Psoas muscle (tissue), 8 donors: ENCODE measurements around the gene RAI14. TPM values are rescaled to one million over a fixed set of nuclear protein-coding genes. Genes with fewer than 3 reads are reported as not detected.

Experiments used
- ATAC-seq, 4 donors: fragments of 200-7000 bp; cut with Tn5 transposase; one replicate each; pipeline ENCODE4 v1.9.1; 2020; ENCODE audit warnings: moderate library complexity in 3 of 4, mild to moderate bottlenecking in 2 of 4
- DNase-seq, 2 donors: peaks; one replicate each; pipeline ENCODE4 v3.0.0-alpha.2; 2020
- H3K27ac ChIP-seq: fragments of 200-600 bp; one replicate; pipeline ENCODE4 v1.8.0; 2022
- H3K27me3 ChIP-seq, 3 donors: fragments of 200-600 bp in 1 of 3; one replicate each; pipeline versions ENCODE4 v1.6.1 to v1.8.0; 2013 to 2022; ENCODE audit warnings: low read length in 2 of 3, mild to moderate bottlenecking in 2 of 3, moderate library complexity in 1 of 3; ENCODE audit not compliant: insufficient read depth in 3 of 3
- H3K36me3 ChIP-seq, 2 donors: fragments of 200-600 bp in 1 of 2; one replicate each; pipeline versions ENCODE4 v1.6.1 to v1.8.0; 2013 to 2022; ENCODE audit warnings: low read depth in 1 of 2, mild to moderate bottlenecking in 1 of 2, moderate library complexity in 1 of 2; ENCODE audit not compliant: insufficient read depth in 1 of 2
- H3K4me1 ChIP-seq: fragments of 200-600 bp; one replicate; pipeline ENCODE4 v1.8.0; 2022
- H3K4me3 ChIP-seq: fragments of 200-600 bp; one replicate; pipeline ENCODE4 v1.8.0; 2022; ENCODE audit warnings: mild to moderate bottlenecking
- H3K9me3 ChIP-seq: fragments of 200-600 bp; one replicate; pipeline ENCODE4 v1.8.0; 2022
- WGBS, 3 donors: extraction: QIAGEN DNeasy Blood & Tissue Kit; methylation state at CpG; one replicate each; pipeline versions ENCODE4 v1.1.6 to v1.1.7; 2013; 5-methylcytosine and 5-hydroxymethylcytosine counted together
- intact Hi-C, 2 donors: fragments of 100-400 bp; cut with DNase I; formaldehyde crosslinking; loops; one replicate each; pipeline versions ENCODE4 v1.11.0 to v1.14.2; 2022
- polyA plus RNA-seq, 3 donors: library from polyadenylated mRNA; stranded (reverse); fragments of 200-250 nt; gene quantifications; one replicate each; pipeline ENCODE4 v1.2.3, GENCODE V29; 2013
- total RNA-seq, 4 donors: library from RNA; stranded (reverse); fragmentation: NEBNext Ultra II Directional in 2 of 4; extraction: Animal tissue kit (Norgen Biotek cat#: 25700) in 2 of 4; gene quantifications; one replicate each; pipeline versions ENCODE4 v1.2.1 to v1.2.4, GENCODE V29; 2021 to 2023
- TF ChIP-seq, protein P1 (sequence below): fragments of 200-600 bp; IDR thresholded peaks from one replicate; pipeline ENCODE4 v1.8.0; 2022; ENCODE audit warnings: antibody characterized with exemption
- donor health status: healthy with polysubstance abuse.
- donor health status: DM: no; HTN: no; CAD: no; lungs with moderate emphysema.
- donor health status: Bipolar disorder and iron deficiency.
- donor health status: healthy.
- donor health status: DM: yes; HTN: yes; CAD: no.
- donor health status: DM: no; HTN: no; CAD: no.
- donor health status: DM: no; HTN: no; CAD: no.
- donor health status: DM: yes; HTN: yes; CAD: no.

The RAI14 gene
- total and polyA plus RNA-seq, 7 donors: 0.69 to 4.3 (median 2.1) TPM

DNA sequence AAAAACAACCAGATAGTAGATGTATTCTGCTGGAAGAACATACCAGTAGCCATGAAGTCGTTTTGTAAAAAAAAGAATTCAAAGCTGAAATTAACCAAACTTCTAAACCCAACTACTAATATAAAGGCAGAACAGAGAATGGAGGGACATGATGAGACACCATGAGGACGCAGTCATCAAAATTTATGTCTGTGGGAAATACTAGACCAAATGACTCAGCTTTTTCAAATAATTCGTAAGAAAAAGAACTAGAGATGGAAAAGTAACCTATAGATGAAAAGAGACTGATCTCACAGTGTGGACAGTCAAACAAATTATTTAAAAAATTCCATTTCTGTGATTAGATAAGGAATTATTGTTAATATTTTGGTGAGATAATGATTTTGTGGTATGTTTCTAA is 193.1 kb downstream of the RAI14 start:
- Histone ChIP-seq H3K27me3 (no peaks in the 10 kb centered on the region), H3K36me3 (no peaks in the 10 kb centered on the region), H3K4me3 (no peak overlapping the region), H3K27ac (no peak overlapping the region), H3K9me3 (no peaks in the 10 kb centered on the region), H3K4me1 (no peaks in the 10 kb centered on the region)
- no peak for ATAC-seq
- WGBS, 3 donors: 87 to 93% (median 89%) methylated on average over 3 of the region's 3 CpGs
- TF ChIP-seq, protein P1, sequence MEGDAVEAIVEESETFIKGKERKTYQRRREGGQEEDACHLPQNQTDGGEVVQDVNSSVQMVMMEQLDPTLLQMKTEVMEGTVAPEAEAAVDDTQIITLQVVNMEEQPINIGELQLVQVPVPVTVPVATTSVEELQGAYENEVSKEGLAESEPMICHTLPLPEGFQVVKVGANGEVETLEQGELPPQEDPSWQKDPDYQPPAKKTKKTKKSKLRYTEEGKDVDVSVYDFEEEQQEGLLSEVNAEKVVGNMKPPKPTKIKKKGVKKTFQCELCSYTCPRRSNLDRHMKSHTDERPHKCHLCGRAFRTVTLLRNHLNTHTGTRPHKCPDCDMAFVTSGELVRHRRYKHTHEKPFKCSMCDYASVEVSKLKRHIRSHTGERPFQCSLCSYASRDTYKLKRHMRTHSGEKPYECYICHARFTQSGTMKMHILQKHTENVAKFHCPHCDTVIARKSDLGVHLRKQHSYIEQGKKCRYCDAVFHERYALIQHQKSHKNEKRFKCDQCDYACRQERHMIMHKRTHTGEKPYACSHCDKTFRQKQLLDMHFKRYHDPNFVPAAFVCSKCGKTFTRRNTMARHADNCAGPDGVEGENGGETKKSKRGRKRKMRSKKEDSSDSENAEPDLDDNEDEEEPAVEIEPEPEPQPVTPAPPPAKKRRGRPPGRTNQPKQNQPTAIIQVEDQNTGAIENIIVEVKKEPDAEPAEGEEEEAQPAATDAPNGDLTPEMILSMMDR: no peak
- DNase-seq: no peak
- intact Hi-C loops: no loop called here

DNA sequence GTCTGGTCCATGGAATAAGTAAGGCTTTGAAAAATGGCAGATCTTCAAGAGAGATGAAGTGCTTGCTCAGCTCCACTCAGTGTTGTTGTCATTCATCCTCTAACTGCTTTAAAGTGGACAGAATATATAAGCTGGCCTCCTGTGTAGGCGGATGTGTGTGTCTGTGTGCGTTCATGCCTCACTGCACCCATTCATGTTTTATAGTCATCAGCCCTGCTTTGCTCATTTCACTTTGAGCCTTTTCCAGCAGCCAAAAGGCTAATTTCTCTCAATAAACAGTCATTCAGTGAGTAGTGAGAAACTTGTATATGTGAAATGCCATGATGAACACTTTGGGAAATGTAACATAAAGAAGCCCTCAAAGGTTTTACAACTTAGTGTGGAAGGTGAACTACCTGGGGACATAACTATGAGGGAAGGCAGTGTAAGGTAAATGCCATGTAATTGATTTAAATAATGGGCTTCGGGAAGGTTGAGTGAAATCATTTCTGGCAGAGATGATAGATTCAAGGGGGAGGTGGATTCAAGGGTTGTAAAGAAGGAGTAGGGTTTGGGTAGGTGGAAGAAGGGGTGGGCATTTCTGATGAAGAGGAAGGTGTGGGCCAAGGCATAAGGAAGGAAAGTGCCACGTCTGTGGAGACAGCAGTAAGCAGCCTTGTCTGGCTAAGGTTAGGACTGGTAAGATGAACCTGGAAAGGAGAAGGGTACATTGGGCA is 198.5 kb downstream of the RAI14 start:
- no peaks in the 10 kb centered on the region for H3K27me3 ChIP-seq
- WGBS, 3 donors: 39 to 50% (median 48%) methylated on average over 4 of the region's 4 CpGs
- no peak overlapping the region for H3K4me3 ChIP-seq
- no peaks in the 10 kb centered on the region for H3K36me3 ChIP-seq
- ATAC-seq: no peak
- DNase-seq: no peak
- H3K9me3 ChIP-seq: no peaks in the 10 kb centered on the region
- no peaks in the 10 kb centered on the region for H3K4me1 ChIP-seq
- intact Hi-C loops: no loop called here
- no peak overlapping the region for H3K27ac ChIP-seq
- TF ChIP-seq, protein P1: no peak

DNA sequence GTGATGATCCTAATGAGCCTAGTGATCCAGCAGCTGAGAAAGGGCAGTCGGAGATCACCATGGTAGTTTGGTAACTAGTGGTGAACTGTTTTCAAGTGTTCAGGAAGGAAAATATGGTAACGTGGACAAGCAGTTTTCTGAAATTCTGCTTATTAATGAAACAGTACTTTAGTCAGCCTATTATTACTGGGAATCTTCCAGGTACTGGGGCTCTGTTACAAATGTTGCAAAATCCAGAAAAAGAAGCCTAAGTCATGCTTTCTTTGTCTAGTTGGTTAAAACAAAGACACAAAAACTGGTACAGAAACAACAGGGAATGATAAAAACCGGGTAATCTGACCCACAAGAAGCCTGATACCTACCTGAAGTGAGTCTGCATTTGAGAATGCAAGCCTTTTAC is 201.0 kb downstream of the RAI14 start:
- Histone ChIP-seq H3K27ac (no peak overlapping the region), H3K4me1 (no peaks in the 10 kb centered on the region), H3K4me3 (no peak overlapping the region), H3K9me3 (no peaks in the 10 kb centered on the region), H3K27me3 (no peaks in the 10 kb centered on the region), H3K36me3 (no peaks in the 10 kb centered on the region)
- TF ChIP-seq, protein P1: no peak
- ATAC-seq (no peak), DNase-seq (no peak)
- 70 to 78% (median 72%) methylated on average over 3 of the region's 3 CpGs for WGBS, 3 donors
- intact Hi-C loops: no loop called here

DNA sequence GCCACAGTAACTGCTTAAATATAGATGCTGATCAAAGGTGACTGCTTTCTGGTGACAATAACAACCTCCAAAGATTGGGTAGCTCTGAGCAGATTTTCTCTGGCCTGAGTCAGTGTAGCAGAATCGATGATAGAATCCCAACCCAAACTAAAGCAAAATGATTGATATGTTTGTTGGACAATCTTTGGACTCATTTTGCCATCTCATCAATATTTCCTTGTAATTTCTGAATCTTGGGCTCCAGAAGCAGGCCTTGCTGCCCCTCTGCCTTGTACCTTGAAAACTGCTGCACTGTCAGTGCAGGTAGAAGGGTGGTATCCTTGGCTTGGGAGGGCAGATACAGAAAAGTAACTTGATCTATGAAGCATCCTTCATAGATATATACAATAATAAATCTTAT is 201.8 kb downstream of the RAI14 start:
- DNase-seq (no peak), ATAC-seq (no peak)
- no peaks in the 10 kb centered on the region for H3K36me3 ChIP-seq
- intact Hi-C loops: no loop called here
- no peak overlapping the region for H3K4me3 ChIP-seq
- H3K27ac ChIP-seq: no peak overlapping the region
- WGBS, 3 donors: 87 to 97% (median 90%) methylated on average over 1 of the region's 1 CpG
- no peaks in the 10 kb centered on the region for H3K9me3 ChIP-seq
- no peaks in the 10 kb centered on the region for H3K27me3 ChIP-seq
- H3K4me1 ChIP-seq: no peaks in the 10 kb centered on the region
- TF ChIP-seq, protein P1: no peak

DNA sequence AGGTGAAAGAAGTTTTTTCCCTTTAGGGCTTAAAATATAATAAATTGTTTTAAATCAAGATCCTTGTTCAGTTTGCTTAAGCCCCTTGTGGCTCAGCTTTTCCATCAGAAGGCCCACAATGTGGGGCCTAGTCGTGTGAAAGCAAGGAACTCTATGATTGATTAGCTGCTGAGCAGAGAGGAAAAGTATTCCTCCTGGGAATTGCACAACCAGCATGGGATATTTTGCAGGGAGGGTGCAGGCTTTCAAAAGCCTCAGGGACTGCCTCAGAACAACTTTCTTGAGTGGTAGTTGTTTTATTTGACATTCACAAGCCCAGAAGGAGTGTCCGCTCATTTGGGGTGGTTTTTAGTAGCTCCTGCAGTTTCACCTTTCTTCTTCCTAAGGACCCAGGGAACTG is 202.7 kb downstream of the RAI14 start:
- 48 to 72% (median 71%) methylated on average over 2 of the region's 2 CpGs for WGBS, 3 donors
- no peaks in the 10 kb centered on the region for H3K36me3 ChIP-seq
- H3K27ac ChIP-seq: no peak overlapping the region
- H3K4me1 ChIP-seq: no peaks in the 10 kb centered on the region
- no peaks in the 10 kb centered on the region for H3K27me3 ChIP-seq
- intact Hi-C loops: no loop called here
- TF ChIP-seq, protein P1: no peak
- ATAC-seq: no peak
- no peaks in the 10 kb centered on the region for H3K9me3 ChIP-seq
- no peak overlapping the region for H3K4me3 ChIP-seq
- DNase-seq: no peak
